Left ventricle myocardium superior (tissue), 1 donor: Measurements from ENCODE around the gene ETV5. TPM values are rescaled to one million over a fixed set of nuclear protein-coding genes. Genes with fewer than 3 reads are reported as not detected.
"Not testable (repeated sequence)": the region's sequence is repeated elsewhere in the genome, so short reads cannot be mapped to it uniquely, and the experiment has no call there.

Experiments
- ATAC-seq: fragments of 200-7000 bp; cut with Tn5 transposase; one replicate; pipeline ENCODE4 v1.9.1; 2020; ENCODE audit warnings: mild to moderate bottlenecking, moderate library complexity
- DNase-seq: peaks from one replicate; pipeline ENCODE4 v3.0.0-alpha.2; 2020
- intact Hi-C: fragments of 100-400 bp; cut with micrococcal nuclease; formaldehyde crosslinking; loops from one replicate; pipeline ENCODE4 v1.11.0; 2022
- total RNA-seq: library from RNA; stranded (reverse); fragmentation: NEBNext Ultra II Directional; extraction: Animal tissue kit (Norgen Biotek cat#: 25700); gene quantifications from one replicate; pipeline ENCODE4 v1.2.1, GENCODE V29; 2021
- donor health status: DM: no; HTN: yes; CAD: no; lungs with severe emphysema.

The ETV5 gene
- total RNA-seq, 1 donor from 2014 or later: 3.4 TPM

- DNase-seq (no peak), ATAC-seq (no peak)
- intact Hi-C loops: no loop called here
Observed at GRCh38 chr3:186044968-186045367, 63.9 kb downstream of the ETV5 start.

DNA sequence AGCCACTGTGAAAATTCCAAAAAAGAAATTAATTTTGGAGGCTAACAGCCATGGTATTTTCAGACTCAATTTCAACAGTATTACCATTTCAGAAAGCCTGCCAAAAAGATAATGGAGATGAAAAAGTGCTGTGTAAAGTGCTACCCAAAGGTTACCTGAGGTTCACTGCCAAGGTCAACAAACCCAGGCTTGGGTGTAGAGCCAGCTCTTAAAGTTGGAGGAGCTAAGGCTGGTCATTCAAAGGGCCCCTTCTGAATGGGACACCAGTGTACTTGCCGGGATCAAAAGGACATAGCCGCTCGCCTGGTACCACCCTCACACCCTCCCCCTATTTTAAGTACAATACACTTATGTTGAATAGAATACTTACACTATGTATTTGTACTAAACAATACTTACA is 64.5 kb downstream of the ETV5 start:
- intact Hi-C loops: no loop called here
- DNase-seq (no peak), ATAC-seq (no peak)

- DNase-seq (no peak), ATAC-seq (no peak)
- intact Hi-C loops: no loop called here
Observed at GRCh38 chr3:186042521-186043202, 66.2 kb downstream of the ETV5 start.

- no peak for ATAC-seq
- no peak for DNase-seq
- intact Hi-C loops: no loop called here
Observed at GRCh38 chr3:186042036-186042435, 66.9 kb downstream of the ETV5 start.

GRCh38 chr3:186038360-186038759 is 70.5 kb downstream of the ETV5 start:
- intact Hi-C loops: no loop called here
- DNase-seq (no peak), ATAC-seq (no peak)

DNA sequence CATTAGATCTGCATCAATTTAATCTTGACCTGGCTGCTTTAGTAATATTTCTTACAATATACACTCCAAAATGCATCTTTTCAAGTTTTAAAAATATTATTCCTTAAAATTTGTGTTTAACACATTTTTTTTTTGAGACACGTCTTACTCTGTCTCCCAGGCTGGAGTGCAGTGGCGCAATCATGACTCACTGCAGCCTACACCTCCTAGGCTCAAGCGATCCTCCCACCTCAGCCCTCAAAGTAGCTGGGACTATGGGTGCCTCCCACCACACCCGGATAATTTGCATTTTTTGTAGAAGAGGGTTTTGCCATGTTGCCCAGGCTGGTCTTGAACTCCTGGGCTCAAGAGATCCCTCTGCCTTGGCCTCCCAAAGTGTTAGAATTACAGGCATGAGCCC is 73.6 kb downstream of the ETV5 start:
- ATAC-seq (no peak), DNase-seq (no peak)
- intact Hi-C loops: no loop called here

DNA sequence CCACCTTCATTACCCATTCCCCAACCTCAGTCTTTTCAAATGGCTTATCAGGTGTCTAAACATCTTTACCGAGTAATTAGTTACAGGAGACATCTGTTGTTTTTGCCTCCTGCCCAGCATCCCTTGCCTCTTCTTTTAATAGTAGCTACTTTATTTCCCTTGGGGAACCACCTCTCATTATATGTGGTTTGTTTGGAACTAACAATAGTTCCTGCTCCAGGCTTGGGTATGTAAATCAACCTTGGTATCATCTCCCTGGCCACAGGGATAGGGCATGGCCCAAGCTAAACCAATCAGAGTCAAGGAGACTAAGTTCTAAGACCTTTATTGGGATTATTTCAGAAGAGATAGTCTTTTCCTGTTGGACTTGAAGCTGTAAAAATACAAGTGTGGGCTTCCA is 76.6 kb downstream of the ETV5 start:
- ATAC-seq (no peak), DNase-seq (no peak)
- intact Hi-C loops: no loop called here

GRCh38 chr3:186025993-186026392 is 82.9 kb downstream of the ETV5 start:
- ATAC-seq, DNase-seq, intact Hi-C loops: not testable (repeated sequence)

GRCh38 chr3:186025161-186025560 is 83.7 kb downstream of the ETV5 start:
- intact Hi-C loops: no loop called here
- ATAC-seq (peak; percentile 28), DNase-seq (peak; percentile 28)

- intact Hi-C loops: no loop called here
- peak; percentile 59 for DNase-seq
- peak; percentile 84 for ATAC-seq
Observed at GRCh38 chr3:186024210-186024609, 84.7 kb downstream of the ETV5 start.

GRCh38 chr3:186022931-186023330 is 86.0 kb downstream of the ETV5 start:
- no peak for ATAC-seq
- no peak for DNase-seq
- intact Hi-C loops: no loop called here

GRCh38 chr3:186021673-186022362 is 87.1 kb downstream of the ETV5 start:
- no peak for ATAC-seq
- DNase-seq: no peak

GRCh38 chr3:186021250-186021649 is 87.6 kb downstream of the ETV5 start:
- ATAC-seq, DNase-seq, intact Hi-C loops: not testable (repeated sequence)

More at GRCh38 chr3:186021673-186022362, 87.1 kb downstream of the ETV5 start:
- intact Hi-C loops: no loop called here

DNA sequence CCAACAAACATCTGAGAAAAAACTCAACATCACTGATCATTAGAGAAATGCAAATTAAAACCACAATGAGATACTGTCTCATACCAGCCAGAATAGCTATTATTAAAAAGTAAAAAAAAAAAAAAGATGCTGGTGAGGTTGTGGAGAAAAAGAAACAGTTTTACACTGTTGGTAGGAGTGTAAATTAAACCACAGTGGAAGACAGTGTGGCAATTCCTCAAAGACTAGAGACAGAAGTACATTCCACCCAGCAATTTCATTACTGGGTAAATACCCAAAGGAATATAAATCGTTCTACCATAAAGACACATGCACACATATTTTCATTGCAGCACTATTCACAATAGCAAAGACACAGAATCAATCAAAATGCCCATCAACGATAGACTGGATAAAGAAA is 89.6 kb downstream of the ETV5 start:
- DNase-seq, intact Hi-C loops, ATAC-seq: not testable (repeated sequence)

GRCh38 chr3:186014866-186015265 is 94.0 kb downstream of the ETV5 start:
- intact Hi-C loops: no loop called here

DNA sequence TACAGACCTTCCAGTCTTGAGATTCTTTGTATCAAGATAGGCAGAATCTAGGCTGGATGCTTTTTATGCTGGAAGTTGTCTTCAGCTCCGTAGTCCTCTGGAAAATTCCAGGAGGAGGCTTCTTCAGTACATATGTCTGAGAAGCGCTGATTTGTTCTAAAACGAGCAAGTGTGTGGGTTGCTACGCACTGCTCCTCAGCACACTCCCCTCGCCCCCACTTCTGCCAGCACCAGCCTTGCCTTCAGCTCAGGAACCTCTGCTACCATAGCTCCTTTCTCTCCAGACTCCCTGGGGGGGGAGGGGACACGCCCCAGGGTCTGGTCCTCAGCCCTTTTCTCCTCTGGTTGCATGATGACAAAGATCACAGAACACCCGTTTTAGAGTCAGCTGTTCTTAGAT is 95.6 kb downstream of the ETV5 start:
- DNase-seq (no peak), ATAC-seq (no peak)
- intact Hi-C loops: no loop called here

More at GRCh38 chr3:186014866-186015265, 94.0 kb downstream of the ETV5 start:
- DNase-seq (no peak), ATAC-seq (no peak)

- ATAC-seq (no peak), DNase-seq (no peak)
- intact Hi-C loops: no loop called here
Observed at GRCh38 chr3:186012137-186012536, 96.8 kb downstream of the ETV5 start.

DNA sequence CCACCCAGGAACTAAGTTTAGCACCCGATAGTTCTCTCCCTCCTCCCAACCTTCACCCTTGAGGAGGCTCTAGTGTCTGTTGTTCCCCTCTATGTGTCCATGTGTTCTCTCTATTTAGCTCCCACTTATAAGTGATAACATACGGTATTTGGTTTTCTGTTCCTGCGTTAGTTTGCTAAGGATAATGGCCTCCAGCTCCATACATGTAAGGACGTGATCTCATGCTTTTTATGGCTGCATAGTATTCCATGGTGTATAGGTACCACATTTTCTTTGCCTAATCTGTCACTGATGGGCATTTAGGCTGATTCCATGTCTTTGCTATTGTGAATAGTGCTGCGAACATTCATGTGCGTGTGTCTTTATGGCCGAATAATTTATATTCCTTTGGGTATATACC is 104.2 kb downstream of the ETV5 start:
- no peak for ATAC-seq

DNA sequence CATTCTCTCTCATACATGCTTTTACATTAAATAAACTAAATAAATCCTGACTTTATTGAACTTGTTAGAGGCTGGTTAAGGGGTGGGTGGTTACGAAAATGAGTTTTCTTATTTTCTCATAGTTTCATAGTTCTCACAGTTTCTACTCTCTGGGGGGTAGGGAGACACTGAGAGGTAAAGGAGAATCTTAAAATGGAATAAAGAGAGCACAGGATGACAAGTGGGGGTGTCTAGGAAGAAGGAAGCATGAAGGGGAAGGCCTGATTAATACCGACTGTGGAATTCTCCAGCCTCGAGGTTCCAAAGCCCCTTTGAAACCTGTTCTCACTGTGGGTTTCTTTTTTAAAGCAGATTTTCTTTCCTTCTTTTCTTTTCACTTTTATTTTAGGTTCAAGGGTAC is 104.7 kb downstream of the ETV5 start:
- no peak for ATAC-seq
- DNase-seq: no peak
- intact Hi-C loops: no loop called here

More for the DNA sequence above, 104.2 kb downstream of the ETV5 start:
- intact Hi-C loops: no loop called here
- no peak for DNase-seq

DNA sequence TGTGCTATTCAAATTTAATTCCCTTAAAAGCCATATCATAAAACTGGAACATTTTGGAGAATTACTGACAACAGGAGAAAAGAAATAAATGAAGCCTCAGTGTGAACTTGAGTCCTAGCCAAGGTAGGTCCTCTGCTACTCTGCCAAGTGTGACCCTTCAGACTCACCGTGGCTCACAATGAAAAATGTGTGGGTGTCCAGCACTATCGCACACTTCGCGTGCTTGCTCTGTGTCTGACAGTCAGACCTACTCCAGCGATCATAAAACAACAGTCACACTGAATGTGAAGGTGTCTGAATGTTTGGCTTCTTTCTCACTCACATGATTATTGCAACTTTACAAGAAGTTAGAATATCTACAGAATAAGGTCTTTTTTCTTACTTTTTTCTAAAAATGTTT is 105.3 kb downstream of the ETV5 start:
- ATAC-seq: no peak
- intact Hi-C loops: no loop called here

More for the DNA sequence above, 105.3 kb downstream of the ETV5 start:
- no peak for DNase-seq
